ENCODE measurements around the gene BARHL2.

The BARHL2 gene

DNA sequence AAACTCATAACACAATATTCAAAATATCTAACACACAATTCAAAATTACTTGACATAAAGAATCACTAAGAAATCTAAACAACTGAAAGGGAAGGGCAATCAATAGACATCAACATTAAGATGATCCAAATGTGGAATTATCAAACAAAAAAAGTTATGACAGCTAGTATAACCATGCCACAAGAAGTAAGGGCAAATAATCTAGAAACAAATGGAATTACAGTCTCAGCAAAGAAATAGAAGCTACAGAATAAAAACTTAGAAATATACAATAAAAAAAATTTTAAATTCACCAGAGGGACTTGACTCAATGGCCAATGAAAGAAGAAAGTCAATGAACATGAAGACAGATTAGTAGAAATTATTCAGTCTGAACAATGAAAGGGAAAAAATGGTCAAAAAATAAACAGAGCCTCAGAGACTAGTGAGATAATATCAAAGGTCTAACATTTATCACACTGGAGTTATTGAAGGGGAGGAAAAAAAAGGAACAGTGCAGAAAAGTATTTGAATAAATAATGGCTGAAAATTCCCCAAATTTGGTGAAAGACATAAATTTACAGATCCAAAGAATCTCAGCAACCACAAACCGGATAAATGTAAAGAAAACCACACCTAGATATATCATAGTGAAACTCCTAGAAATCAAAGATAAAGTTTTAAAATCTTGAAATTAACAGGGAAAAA is 41.8 kb downstream of the BARHL2 start:
- peaks cover 15% of the 10 kb centered on the region; the same call in 1 of the 2 replicates for H3K9me3 ChIP-seq (ENCODE audit: insufficient read depth, low read length)
- H3K4me1 ChIP-seq (ENCODE audit: low read length): no peaks in the 10 kb centered on the region
- H3K4me2 ChIP-seq (ENCODE audit: low read length): no peak overlapping the region
- H3K27me3 ChIP-seq (ENCODE audit: low read depth, low read length): no peaks in the 10 kb centered on the region
- no peaks in the 10 kb centered on the region for H3K79me2 ChIP-seq (ENCODE audit: low read length)
- no peak overlapping the region for H3K4me3 ChIP-seq (ENCODE audit: low read length)
- H3K36me3 ChIP-seq (replicated peaks; ENCODE audit: low read depth, low read length): no peaks in the 10 kb centered on the region
- no peak overlapping the region for H2AFZ ChIP-seq (ENCODE audit: low read depth, low read length)
- no peak overlapping the region for H3K27ac ChIP-seq (ENCODE audit: low read length)
- TF ChIP-seq EZH2phosphoT487 (IDR thresholded peaks at IDR 0.05; ENCODE audit: low read depth): no peak
- TF ChIP-seq, protein P1, sequence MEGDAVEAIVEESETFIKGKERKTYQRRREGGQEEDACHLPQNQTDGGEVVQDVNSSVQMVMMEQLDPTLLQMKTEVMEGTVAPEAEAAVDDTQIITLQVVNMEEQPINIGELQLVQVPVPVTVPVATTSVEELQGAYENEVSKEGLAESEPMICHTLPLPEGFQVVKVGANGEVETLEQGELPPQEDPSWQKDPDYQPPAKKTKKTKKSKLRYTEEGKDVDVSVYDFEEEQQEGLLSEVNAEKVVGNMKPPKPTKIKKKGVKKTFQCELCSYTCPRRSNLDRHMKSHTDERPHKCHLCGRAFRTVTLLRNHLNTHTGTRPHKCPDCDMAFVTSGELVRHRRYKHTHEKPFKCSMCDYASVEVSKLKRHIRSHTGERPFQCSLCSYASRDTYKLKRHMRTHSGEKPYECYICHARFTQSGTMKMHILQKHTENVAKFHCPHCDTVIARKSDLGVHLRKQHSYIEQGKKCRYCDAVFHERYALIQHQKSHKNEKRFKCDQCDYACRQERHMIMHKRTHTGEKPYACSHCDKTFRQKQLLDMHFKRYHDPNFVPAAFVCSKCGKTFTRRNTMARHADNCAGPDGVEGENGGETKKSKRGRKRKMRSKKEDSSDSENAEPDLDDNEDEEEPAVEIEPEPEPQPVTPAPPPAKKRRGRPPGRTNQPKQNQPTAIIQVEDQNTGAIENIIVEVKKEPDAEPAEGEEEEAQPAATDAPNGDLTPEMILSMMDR (IDR thresholded peaks at IDR 0.05; ENCODE audit: low read depth, low read length): no peak
- no peak overlapping the region for H3K9ac ChIP-seq (ENCODE audit: low read length)
- no peaks in the 10 kb centered on the region for H4K20me1 ChIP-seq (ENCODE audit: insufficient read depth, low read length)

DNA sequence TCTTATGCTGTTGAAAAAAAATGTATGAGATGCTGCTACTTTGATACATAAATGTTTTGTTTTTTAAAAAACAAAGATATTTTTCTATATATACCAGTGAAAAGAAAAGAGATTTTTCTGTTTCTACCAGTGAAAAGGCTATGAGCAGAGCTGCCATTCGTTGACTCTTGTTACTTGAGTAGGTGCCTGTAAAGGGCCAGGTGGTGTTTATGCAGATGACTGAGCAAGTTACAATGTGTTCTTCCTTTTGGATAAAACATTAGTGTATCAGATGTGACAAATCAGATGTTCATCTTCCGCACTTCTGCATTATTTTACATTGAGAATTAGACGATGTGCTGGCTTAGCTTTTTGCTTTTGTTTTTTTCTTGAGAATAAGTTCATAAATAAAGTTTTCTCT is 45.4 kb downstream of the BARHL2 start:
- H3K4me3 ChIP-seq (ENCODE audit: low read length): no peak overlapping the region
- no peaks in the 10 kb centered on the region for H3K36me3 ChIP-seq (replicated peaks; ENCODE audit: low read depth, low read length)
- no peak overlapping the region for H2AFZ ChIP-seq (ENCODE audit: low read depth, low read length)
- no peaks in the 10 kb centered on the region for H3K79me2 ChIP-seq (ENCODE audit: low read length)
- H3K27me3 ChIP-seq (ENCODE audit: low read depth, low read length): no peaks in the 10 kb centered on the region
- no peak overlapping the region for H3K9ac ChIP-seq (ENCODE audit: low read length)
- H4K20me1 ChIP-seq (ENCODE audit: insufficient read depth, low read length): no peaks in the 10 kb centered on the region
- H3K4me2 ChIP-seq (ENCODE audit: low read length): no peak overlapping the region
- H3K27ac ChIP-seq (ENCODE audit: low read length): no peak overlapping the region
- H3K9me3 ChIP-seq (ENCODE audit: insufficient read depth, low read length): peaks cover 15% of the 10 kb centered on the region; the same call in 1 of the 2 replicates
- H3K4me1 ChIP-seq (ENCODE audit: low read length): no peaks in the 10 kb centered on the region
- TF ChIP-seq, protein P1 (IDR thresholded peaks at IDR 0.05; ENCODE audit: low read depth, low read length): no peak
- no peak for TF ChIP-seq EZH2phosphoT487 (IDR thresholded peaks at IDR 0.05; ENCODE audit: low read depth)

DNA sequence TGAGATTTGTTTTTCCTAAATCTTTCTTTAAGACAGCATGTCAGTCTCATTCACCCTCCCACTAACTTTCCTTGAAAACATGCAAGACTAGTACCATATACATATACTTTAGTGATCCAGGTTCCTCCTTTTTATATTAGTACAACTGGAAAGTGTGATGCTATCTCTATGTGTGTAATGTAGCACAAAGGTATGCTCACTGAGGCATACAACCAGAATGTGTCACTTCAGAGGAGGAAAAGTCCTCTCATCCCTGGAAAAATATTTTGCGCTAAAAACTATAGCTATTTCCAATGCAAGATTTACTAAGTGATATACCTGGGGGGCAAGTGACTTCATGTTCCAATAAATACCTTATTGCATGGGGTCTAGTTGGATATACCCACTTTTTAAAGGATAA is 45.9 kb downstream of the BARHL2 start:
- no peak overlapping the region for H3K9ac ChIP-seq (ENCODE audit: low read length)
- no peak overlapping the region for H3K4me3 ChIP-seq (ENCODE audit: low read length)
- H3K36me3 ChIP-seq (replicated peaks; ENCODE audit: low read depth, low read length): no peaks in the 10 kb centered on the region
- no peak overlapping the region for H2AFZ ChIP-seq (ENCODE audit: low read depth, low read length)
- H3K4me1 ChIP-seq (ENCODE audit: low read length): no peaks in the 10 kb centered on the region
- no peak overlapping the region for H3K4me2 ChIP-seq (ENCODE audit: low read length)
- TF ChIP-seq, protein P1 (IDR thresholded peaks at IDR 0.05; ENCODE audit: low read depth, low read length): no peak
- no peak for TF ChIP-seq EZH2phosphoT487 (IDR thresholded peaks at IDR 0.05; ENCODE audit: low read depth)
- no peaks in the 10 kb centered on the region for H3K79me2 ChIP-seq (ENCODE audit: low read length)
- H3K9me3 ChIP-seq (ENCODE audit: insufficient read depth, low read length): peaks cover 15% of the 10 kb centered on the region; the same call in 1 of the 2 replicates
- H3K27me3 ChIP-seq (ENCODE audit: low read depth, low read length): no peaks in the 10 kb centered on the region
- no peak overlapping the region for H3K27ac ChIP-seq (ENCODE audit: low read length)
- H4K20me1 ChIP-seq (ENCODE audit: insufficient read depth, low read length): no peaks in the 10 kb centered on the region

All from OCI-LY3 (cell line).